ENCODE data around the gene OBP2B.

GRCh38 chr9:133201424-133202144 is 7.5 kb downstream of the OBP2B start:
- TF ChIP-seq CTCF (conservative IDR thresholded peaks at IDR 0.05) (no peak), EZH2 (IDR thresholded peaks at IDR 0.05; ENCODE audit: low read depth) (no peak)

Data from PC-9 (cell line).